Measurements from ENCODE around the gene FBLN1. TPM values are rescaled to one million over a fixed set of nuclear protein-coding genes. Genes with fewer than 3 reads are reported as not detected.

FBLN1 gene
- total RNA-seq, 1 donor from 2014 or later = 18.2 TPM

DNA sequence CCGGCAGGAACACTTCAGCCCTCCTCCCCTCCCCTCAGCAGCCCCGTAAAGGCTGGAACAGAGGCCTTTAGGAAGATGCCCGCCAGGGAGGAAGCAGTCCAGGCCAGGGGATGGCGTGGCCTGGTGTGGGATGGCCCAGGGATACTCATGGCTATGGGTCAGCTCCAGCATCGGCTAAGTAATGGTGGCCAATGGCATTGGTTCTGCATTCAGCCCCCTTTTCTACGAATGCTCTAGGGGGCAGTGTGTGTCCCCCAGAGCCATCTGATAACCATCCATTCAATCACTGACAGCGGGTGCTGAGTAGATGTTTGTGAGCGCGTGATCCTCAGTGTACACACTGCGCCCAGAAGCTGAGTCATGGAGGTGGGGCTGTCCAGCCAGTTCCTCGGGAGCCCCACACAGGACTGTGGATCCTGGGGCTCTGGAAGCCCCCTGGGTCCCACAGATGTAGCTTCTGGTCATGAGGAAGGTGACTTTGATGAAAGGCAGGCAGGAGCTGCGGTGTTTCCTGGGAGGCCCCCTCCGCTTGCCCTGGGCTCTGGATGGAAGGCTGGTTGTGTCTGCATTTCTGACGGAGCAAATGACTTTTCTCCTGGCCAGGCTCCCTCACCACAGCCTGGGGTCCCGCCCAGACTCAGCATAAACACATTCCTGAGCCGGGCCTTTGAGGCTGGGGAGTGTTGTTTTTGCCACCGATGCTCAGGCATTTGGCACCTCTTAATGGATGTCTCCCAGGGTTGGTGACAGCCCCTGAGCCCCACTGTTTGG, 46.5 kb downstream of the FBLN1 start:
- DNase-seq (ENCODE audit: low read depth) (peak; percentile 87), FAIRE-seq (peak; percentile 55)
- TF ChIP-seq, protein P1, sequence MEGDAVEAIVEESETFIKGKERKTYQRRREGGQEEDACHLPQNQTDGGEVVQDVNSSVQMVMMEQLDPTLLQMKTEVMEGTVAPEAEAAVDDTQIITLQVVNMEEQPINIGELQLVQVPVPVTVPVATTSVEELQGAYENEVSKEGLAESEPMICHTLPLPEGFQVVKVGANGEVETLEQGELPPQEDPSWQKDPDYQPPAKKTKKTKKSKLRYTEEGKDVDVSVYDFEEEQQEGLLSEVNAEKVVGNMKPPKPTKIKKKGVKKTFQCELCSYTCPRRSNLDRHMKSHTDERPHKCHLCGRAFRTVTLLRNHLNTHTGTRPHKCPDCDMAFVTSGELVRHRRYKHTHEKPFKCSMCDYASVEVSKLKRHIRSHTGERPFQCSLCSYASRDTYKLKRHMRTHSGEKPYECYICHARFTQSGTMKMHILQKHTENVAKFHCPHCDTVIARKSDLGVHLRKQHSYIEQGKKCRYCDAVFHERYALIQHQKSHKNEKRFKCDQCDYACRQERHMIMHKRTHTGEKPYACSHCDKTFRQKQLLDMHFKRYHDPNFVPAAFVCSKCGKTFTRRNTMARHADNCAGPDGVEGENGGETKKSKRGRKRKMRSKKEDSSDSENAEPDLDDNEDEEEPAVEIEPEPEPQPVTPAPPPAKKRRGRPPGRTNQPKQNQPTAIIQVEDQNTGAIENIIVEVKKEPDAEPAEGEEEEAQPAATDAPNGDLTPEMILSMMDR (IDR thresholded peaks at IDR 0.05; ENCODE audit: insufficient read depth, low read length, severe bottlenecking) = peak; percentile 42
- Histone ChIP-seq H3K36me3 (ENCODE audit: control insufficient read depth, insufficient read depth, low read length) (peaks cover 2% of the 10 kb centered on the region), H3K27me3 (ENCODE audit: control insufficient read depth, insufficient read depth, low read length) (no peaks in the 10 kb centered on the region), H3K4me3 (ENCODE audit: low read depth, low read length) (no peak overlapping the region)

DNA sequence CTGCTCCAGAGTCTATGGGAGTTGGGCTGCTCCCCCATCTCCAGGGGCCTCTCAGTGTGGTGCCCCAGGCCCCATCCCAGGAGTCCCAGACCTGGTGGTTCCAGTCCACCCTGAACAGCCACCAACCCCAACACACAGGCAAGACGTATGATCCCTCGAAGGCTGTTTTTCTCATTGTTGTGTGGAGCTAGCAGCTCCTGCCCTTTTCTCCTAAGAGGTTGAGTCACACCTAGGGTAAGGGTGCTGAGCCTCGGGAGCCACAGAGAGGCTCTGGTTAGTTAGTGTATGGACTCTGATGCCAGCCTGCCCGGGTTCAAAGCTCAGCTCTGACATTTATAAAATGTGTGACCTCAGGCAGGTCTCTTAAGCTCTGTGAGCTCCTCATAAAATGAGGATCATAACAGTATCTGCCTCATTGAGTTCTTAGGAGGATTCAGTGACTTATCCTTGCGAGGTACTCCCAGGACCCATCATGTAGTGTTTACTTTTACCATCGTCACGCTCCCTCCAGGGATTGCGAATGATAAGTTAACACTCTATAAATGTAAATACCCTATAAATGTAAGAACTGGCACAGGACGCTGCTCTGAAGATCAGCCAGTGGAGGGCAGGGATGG, 47.2 kb downstream of the FBLN1 start:
- no peak overlapping the region for H3K4me3 ChIP-seq (ENCODE audit: low read depth, low read length)
- DNase-seq (ENCODE audit: low read depth) (peak; percentile 57), FAIRE-seq (no peak)
- H3K36me3 ChIP-seq (ENCODE audit: control insufficient read depth, insufficient read depth, low read length) = peaks cover 2% of the 10 kb centered on the region
- no peaks in the 10 kb centered on the region for H3K27me3 ChIP-seq (ENCODE audit: control insufficient read depth, insufficient read depth, low read length)
- TF ChIP-seq, protein P1 (IDR thresholded peaks at IDR 0.05; ENCODE audit: insufficient read depth, low read length, severe bottlenecking) = no peak

DNA sequence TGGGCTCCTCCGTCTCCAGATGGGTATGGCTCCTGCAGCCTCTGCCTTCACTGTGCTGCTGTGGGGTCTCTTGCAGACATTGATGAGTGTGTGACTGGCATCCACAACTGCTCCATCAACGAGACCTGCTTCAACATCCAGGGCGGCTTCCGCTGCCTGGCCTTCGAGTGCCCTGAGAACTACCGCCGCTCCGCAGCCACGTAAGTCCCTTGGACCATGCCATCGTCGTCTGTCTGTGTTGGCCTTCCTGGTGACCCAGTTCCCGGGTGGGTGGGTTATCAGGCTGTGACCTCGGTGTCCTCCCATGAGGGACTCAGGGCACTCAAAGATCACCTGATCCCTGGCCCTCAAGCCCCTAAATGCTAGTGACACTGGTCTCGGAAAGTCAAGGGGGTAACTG, 47.7 kb downstream of the FBLN1 start:
- TF ChIP-seq, protein P1 (IDR thresholded peaks at IDR 0.05; ENCODE audit: insufficient read depth, low read length, severe bottlenecking) = no peak
- H3K36me3 ChIP-seq (ENCODE audit: control insufficient read depth, insufficient read depth, low read length) = peaks cover 2% of the 10 kb centered on the region
- FAIRE-seq (no peak), DNase-seq (ENCODE audit: low read depth) (no peak)
- no peaks in the 10 kb centered on the region for H3K27me3 ChIP-seq (ENCODE audit: control insufficient read depth, insufficient read depth, low read length)
- no peak overlapping the region for H3K4me3 ChIP-seq (ENCODE audit: low read depth, low read length)

DNA sequence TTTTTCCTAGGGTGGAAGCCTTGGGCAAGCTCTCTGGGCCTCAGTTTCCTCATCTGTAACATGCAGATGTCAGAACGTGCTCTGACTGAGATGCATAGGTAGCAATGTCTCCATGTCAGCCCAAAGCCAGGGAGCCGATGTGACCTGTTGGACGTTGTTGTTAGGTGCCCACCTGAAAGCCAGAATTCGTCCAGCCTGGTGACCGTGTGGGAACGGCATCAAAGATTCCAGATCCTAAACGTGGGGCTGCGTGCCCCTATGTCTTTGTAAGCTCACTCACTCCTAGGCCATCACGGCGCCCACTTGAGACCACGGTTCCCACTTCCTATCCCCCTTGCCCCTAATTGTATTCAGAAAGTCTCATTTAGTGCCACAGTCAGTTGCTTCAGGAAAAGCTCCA, 48.2 kb downstream of the FBLN1 start:
- TF ChIP-seq, protein P1 (IDR thresholded peaks at IDR 0.05; ENCODE audit: insufficient read depth, low read length, severe bottlenecking) = no peak
- no peak overlapping the region for H3K4me3 ChIP-seq (ENCODE audit: low read depth, low read length)
- DNase-seq (ENCODE audit: low read depth) (no peak), FAIRE-seq (no peak)
- no peaks in the 10 kb centered on the region for H3K27me3 ChIP-seq (ENCODE audit: control insufficient read depth, insufficient read depth, low read length)
- H3K36me3 ChIP-seq (ENCODE audit: control insufficient read depth, insufficient read depth, low read length) = peaks cover 2% of the 10 kb centered on the region

DNA sequence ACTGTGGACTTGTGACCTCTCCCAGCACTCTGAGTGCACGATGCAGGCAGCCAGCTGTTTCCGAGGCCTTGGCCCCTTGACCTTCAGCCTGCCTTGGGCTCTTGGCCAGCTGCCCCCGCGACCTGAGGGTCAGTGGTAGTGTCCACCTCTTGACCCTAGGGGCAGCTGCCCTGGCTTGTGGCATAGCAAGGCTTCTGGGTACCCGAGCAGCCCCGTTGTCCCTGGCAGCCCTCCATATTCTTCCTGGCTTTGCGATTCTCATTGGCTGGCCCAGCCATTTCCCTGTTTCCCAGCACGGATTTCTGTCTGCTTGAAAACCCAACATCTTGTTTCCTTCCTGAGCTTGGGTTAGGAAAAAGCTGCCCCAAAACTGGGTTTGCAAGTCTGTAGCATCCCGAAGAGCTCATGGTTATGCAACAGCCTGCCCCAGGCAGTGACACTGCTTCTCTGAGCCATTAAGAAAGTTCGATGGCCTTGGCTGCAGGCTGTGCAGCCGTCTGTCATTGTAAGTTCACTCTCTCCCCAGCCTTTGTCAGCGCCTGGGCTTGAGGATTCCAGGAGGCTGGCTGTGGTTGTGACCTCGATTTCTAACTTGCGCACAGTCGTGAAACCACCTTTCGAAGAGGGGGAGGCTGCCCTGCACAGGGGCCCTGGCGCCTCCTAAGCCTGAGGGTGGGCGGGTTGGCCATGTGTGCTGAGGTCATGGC, 48.8 kb downstream of the FBLN1 start:
- peak; percentile 82 for FAIRE-seq
- no peak overlapping the region for H3K4me3 ChIP-seq (ENCODE audit: low read depth, low read length)
- H3K27me3 ChIP-seq (ENCODE audit: control insufficient read depth, insufficient read depth, low read length) = no peaks in the 10 kb centered on the region
- TF ChIP-seq, protein P1 (IDR thresholded peaks at IDR 0.05; ENCODE audit: insufficient read depth, low read length, severe bottlenecking) = no peak
- DNase-seq (ENCODE audit: low read depth) = peak; percentile 27
- peaks cover 2% of the 10 kb centered on the region for H3K36me3 ChIP-seq (ENCODE audit: control insufficient read depth, insufficient read depth, low read length)
